GM23338 (cell line): Measurements from ENCODE around the gene PABPC1L. TPM values are rescaled to one million over a fixed set of nuclear protein-coding genes. Genes with fewer than 3 reads are reported as not detected.

Source experiments
- ATAC-seq: fragments of 200-7000 bp; cut with Tn5 transposase; 3 replicates; pipeline ENCODE4 v1.9.1; 2020
- DNase-seq: peaks from one replicate; pipeline ENCODE4 v3.0.0-alpha.2; 2015; ENCODE audit warnings: low spot score
- H2AFZ ChIP-seq: fragments of 200-600 bp; sonication (generic); 2 replicates; pipeline ENCODE4 v1.8.0; 2016; ENCODE audit warnings: antibody characterized with exemption, mild to moderate bottlenecking, moderate library complexity
- H3F3A ChIP-seq: fragments of 200-600 bp; sonication (generic); replicated peaks from 2 replicates; pipeline ENCODE4 v1.8.0; 2017; ENCODE audit warnings: antibody characterized with exemption, mixed run types, low read depth
- H3K27ac ChIP-seq: fragments of 200-600 bp; sonication (generic); 2 replicates; pipeline ENCODE4 v1.6.1; 2016; ENCODE audit warnings: low read depth
- H3K27me3 ChIP-seq: fragments of 200-600 bp; sonication (generic); 2 replicates; pipeline ENCODE4 v1.8.0; 2016; ENCODE audit warnings: mild to moderate bottlenecking, mixed run types, moderate library complexity; ENCODE audit not compliant: insufficient read depth
- H3K36me3 ChIP-seq: fragments of 200-600 bp; sonication (generic); 2 replicates; pipeline ENCODE4 v1.8.0; 2016; ENCODE audit warnings: mild to moderate bottlenecking; ENCODE audit not compliant: insufficient read depth
- H3K4me1 ChIP-seq: fragments of 200-600 bp; sonication (generic); 2 replicates; pipeline ENCODE4 v1.8.0; 2016; ENCODE audit warnings: mild to moderate bottlenecking, moderate library complexity; ENCODE audit not compliant: insufficient read depth
- H3K4me2 ChIP-seq: fragments of 200-600 bp; sonication (generic); 2 replicates; pipeline ENCODE4 v1.7.1; 2017; ENCODE audit warnings: mixed run types
- H3K4me3 ChIP-seq: fragments of 200-600 bp; sonication (generic); 2 replicates; pipeline ENCODE4 v1.6.1; 2016; ENCODE audit warnings: mixed run types
- H3K79me2 ChIP-seq: fragments of 200-600 bp; sonication (generic); replicated peaks from 2 replicates; pipeline ENCODE4 v1.8.0; 2017; ENCODE audit warnings: mild to moderate bottlenecking; ENCODE audit not compliant: insufficient read depth
- H3K9me2 ChIP-seq: fragments of 200-600 bp; sonication (generic); 2 replicates; pipeline ENCODE4 v1.8.0; 2017; ENCODE audit not compliant: insufficient read depth
- H4K20me1 ChIP-seq: fragments of 200-600 bp; sonication (generic); replicated peaks from 2 replicates; pipeline ENCODE4 v1.8.0; 2017; ENCODE audit warnings: mild to moderate bottlenecking; ENCODE audit not compliant: insufficient read depth
- H3K27ac Mint-ChIP-seq: 2 replicates; pipeline ENCODE4 v1.8.0; 2020; ENCODE audit warnings: inconsistent platforms, mild to moderate bottlenecking, moderate library complexity, mixed read lengths
- H3K27me3 Mint-ChIP-seq: 3 replicates; pipeline ENCODE4 v1.8.0; 2022; ENCODE audit warnings: low read depth, mild to moderate bottlenecking, moderate library complexity, mixed read lengths, inconsistent platforms; ENCODE audit not compliant: insufficient read depth, poor library complexity
- H3K36me3 Mint-ChIP-seq: 3 replicates; pipeline ENCODE4 v1.8.0; 2021; ENCODE audit warnings: low read depth, mild to moderate bottlenecking, inconsistent platforms, moderate library complexity, mixed read lengths
- H3K4me1 Mint-ChIP-seq: 3 replicates; pipeline ENCODE4 v1.8.0; 2020; ENCODE audit warnings: mild to moderate bottlenecking, inconsistent platforms, mixed read lengths
- H3K4me3 Mint-ChIP-seq: 3 replicates; pipeline ENCODE4 v1.8.0; 2021; ENCODE audit warnings: moderate library complexity, mild to moderate bottlenecking, inconsistent platforms, mixed read lengths
- H3K9me3 Mint-ChIP-seq: 3 replicates; pipeline ENCODE4 v1.8.0; 2020; ENCODE audit warnings: moderate library complexity, mild to moderate bottlenecking, inconsistent platforms, mixed read lengths
- CREB1 ChIP-seq: fragments of 250-450 bp; sonication (Bioruptor Pico); IDR thresholded peaks from 2 replicates; pipeline ENCODE4 v1.5.0; 2020; ENCODE audit warnings: low read depth, mild to moderate bottlenecking, moderate library complexity
- ETS1 ChIP-seq: IDR thresholded peaks from 2 replicates; pipeline ENCODE4 v1.6.1; 2016; ENCODE audit warnings: antibody characterized with exemption
- EZH2 ChIP-seq: fragments of 200-600 bp; sonication (generic); IDR thresholded peaks from one replicate; pipeline ENCODE4 v1.8.0; 2017; ENCODE audit warnings: antibody characterized with exemption, mild to moderate bottlenecking, low read depth; ENCODE audit not compliant: unreplicated experiment
- EZH2phosphoT487 ChIP-seq: fragments of 200-600 bp; sonication (generic); IDR thresholded peaks from one replicate; pipeline ENCODE4 v1.8.1; 2018; ENCODE audit warnings: antibody characterized with exemption; ENCODE audit not compliant: unreplicated experiment
- JUNB ChIP-seq: IDR thresholded peaks from one replicate; pipeline ENCODE4 v1.6.1; 2016; ENCODE audit warnings: antibody characterized with exemption; ENCODE audit not compliant: unreplicated experiment
- NANOG ChIP-seq: IDR thresholded peaks from 2 replicates; pipeline ENCODE4 v1.6.1; 2016; ENCODE audit warnings: antibody characterized with exemption, borderline replicate concordance
- POLR2AphosphoS5 ChIP-seq: IDR thresholded peaks from 2 replicates; pipeline ENCODE4 v1.6.1; 2016; ENCODE audit warnings: antibody characterized with exemption, low read depth
- REST ChIP-seq: IDR thresholded peaks from one replicate; pipeline ENCODE4 v1.6.1; 2018; ENCODE audit warnings: antibody characterized with exemption; ENCODE audit not compliant: unreplicated experiment
- STAT1 ChIP-seq: IDR thresholded peaks from one replicate; pipeline ENCODE4 v1.6.1; 2016; ENCODE audit warnings: antibody characterized with exemption; ENCODE audit not compliant: unreplicated experiment
- ZNF114 ChIP-seq: fragments of 250-450 bp; sonication (Bioruptor Pico); IDR thresholded peaks from 2 replicates; pipeline ENCODE4 v1.5.0; 2020; ENCODE audit warnings: mild to moderate bottlenecking, moderate library complexity
- ZNF331 ChIP-seq: fragments of 250-450 bp; sonication (Bioruptor Pico); IDR thresholded peaks from 2 replicates; pipeline ENCODE4 v1.5.0; 2020; ENCODE audit warnings: low read depth, mild to moderate bottlenecking, moderate library complexity
- polyA plus RNA-seq: library from polyadenylated mRNA; unstranded; fragments of >200 nt; fragmentation: Nextera tagmentation; extraction: Ambion mirVana; gene quantifications from 2 replicates; pipeline ENCODE4 v1.2.1, GENCODE V29; 2016
- total RNA-seq: library from RNA; depleted of rRNA; stranded (reverse); fragments of >200 nt; shearing (Covaris generic); gene quantifications from 2 replicates; pipeline ENCODE4 v1.2.3, GENCODE V29; 2014
- TF ChIP-seq, protein P1 (sequence below), 2 experiments: fragments of 200-600 bp in 1 of 2; sonication (generic) in 1 of 2; conservative IDR thresholded peaks; 2 replicates each; pipeline versions ENCODE4 v1.5.1 to v1.6.1; 2016 to 2017; ENCODE audit warnings: antibody characterized with exemption in 2 of 2, low read depth in 2 of 2, mild to moderate bottlenecking in 2 of 2, moderate library complexity in 1 of 2
- TF ChIP-seq, protein P2 (sequence below): fragments of 250-450 bp; sonication (Bioruptor Pico); IDR thresholded peaks from 2 replicates; pipeline ENCODE4 v1.5.0; 2020; ENCODE audit warnings: mild to moderate bottlenecking, moderate library complexity

PABPC1L gene
- total and polyA plus RNA-seq, 2 experiments from 2014 or later, result 44.4 to 49.1 TPM

GRCh38 chr20:44959082-44959637 is 49.3 kb downstream of the PABPC1L start:
- Histone ChIP-seq H3F3A (no peaks in the 10 kb centered on the region), H3K4me2 (peak overlapping the region; percentile 85), H3K27me3 (peaks cover 35% of the 10 kb centered on the region), H2AFZ (peak overlapping the region; percentile 95; the same call in 1 of the 2 replicates), H3K9me2 (no peaks in the 10 kb centered on the region), H3K4me3 (peak overlapping the region; percentile 85), H3K4me1 (peaks cover 30% of the 10 kb centered on the region), H3K79me2 (peaks cover 28% of the 10 kb centered on the region), H3K36me3 (peaks cover 15% of the 10 kb centered on the region), H4K20me1 (peaks cover 14% of the 10 kb centered on the region), H3K27ac (no peak overlapping the region)
- H3K4me3 Mint-ChIP-seq, result peak overlapping the region; percentile 97
- peaks cover 24% of the 10 kb centered on the region for H3K36me3 Mint-ChIP-seq
- H3K4me1 Mint-ChIP-seq, result peaks cover 30% of the 10 kb centered on the region
- DNase-seq (no peak), ATAC-seq (no peak)
- peak overlapping the region; percentile 95; the same call in 1 of the 2 replicates for H3K27ac Mint-ChIP-seq
- no peaks in the 10 kb centered on the region for H3K9me3 Mint-ChIP-seq
- TF ChIP-seq ZNF331 (CRISPR knock-in tag), result no peak
- TF ChIP-seq REST, result no peak
- TF ChIP-seq, protein P1, sequence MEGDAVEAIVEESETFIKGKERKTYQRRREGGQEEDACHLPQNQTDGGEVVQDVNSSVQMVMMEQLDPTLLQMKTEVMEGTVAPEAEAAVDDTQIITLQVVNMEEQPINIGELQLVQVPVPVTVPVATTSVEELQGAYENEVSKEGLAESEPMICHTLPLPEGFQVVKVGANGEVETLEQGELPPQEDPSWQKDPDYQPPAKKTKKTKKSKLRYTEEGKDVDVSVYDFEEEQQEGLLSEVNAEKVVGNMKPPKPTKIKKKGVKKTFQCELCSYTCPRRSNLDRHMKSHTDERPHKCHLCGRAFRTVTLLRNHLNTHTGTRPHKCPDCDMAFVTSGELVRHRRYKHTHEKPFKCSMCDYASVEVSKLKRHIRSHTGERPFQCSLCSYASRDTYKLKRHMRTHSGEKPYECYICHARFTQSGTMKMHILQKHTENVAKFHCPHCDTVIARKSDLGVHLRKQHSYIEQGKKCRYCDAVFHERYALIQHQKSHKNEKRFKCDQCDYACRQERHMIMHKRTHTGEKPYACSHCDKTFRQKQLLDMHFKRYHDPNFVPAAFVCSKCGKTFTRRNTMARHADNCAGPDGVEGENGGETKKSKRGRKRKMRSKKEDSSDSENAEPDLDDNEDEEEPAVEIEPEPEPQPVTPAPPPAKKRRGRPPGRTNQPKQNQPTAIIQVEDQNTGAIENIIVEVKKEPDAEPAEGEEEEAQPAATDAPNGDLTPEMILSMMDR (conservative IDR thresholded peaks at IDR 0.05; ENCODE audit: low read depth in 2 of 2), result no peak
- no peak for TF ChIP-seq ZNF114 (CRISPR knock-in tag)
- TF ChIP-seq, protein P2, sequence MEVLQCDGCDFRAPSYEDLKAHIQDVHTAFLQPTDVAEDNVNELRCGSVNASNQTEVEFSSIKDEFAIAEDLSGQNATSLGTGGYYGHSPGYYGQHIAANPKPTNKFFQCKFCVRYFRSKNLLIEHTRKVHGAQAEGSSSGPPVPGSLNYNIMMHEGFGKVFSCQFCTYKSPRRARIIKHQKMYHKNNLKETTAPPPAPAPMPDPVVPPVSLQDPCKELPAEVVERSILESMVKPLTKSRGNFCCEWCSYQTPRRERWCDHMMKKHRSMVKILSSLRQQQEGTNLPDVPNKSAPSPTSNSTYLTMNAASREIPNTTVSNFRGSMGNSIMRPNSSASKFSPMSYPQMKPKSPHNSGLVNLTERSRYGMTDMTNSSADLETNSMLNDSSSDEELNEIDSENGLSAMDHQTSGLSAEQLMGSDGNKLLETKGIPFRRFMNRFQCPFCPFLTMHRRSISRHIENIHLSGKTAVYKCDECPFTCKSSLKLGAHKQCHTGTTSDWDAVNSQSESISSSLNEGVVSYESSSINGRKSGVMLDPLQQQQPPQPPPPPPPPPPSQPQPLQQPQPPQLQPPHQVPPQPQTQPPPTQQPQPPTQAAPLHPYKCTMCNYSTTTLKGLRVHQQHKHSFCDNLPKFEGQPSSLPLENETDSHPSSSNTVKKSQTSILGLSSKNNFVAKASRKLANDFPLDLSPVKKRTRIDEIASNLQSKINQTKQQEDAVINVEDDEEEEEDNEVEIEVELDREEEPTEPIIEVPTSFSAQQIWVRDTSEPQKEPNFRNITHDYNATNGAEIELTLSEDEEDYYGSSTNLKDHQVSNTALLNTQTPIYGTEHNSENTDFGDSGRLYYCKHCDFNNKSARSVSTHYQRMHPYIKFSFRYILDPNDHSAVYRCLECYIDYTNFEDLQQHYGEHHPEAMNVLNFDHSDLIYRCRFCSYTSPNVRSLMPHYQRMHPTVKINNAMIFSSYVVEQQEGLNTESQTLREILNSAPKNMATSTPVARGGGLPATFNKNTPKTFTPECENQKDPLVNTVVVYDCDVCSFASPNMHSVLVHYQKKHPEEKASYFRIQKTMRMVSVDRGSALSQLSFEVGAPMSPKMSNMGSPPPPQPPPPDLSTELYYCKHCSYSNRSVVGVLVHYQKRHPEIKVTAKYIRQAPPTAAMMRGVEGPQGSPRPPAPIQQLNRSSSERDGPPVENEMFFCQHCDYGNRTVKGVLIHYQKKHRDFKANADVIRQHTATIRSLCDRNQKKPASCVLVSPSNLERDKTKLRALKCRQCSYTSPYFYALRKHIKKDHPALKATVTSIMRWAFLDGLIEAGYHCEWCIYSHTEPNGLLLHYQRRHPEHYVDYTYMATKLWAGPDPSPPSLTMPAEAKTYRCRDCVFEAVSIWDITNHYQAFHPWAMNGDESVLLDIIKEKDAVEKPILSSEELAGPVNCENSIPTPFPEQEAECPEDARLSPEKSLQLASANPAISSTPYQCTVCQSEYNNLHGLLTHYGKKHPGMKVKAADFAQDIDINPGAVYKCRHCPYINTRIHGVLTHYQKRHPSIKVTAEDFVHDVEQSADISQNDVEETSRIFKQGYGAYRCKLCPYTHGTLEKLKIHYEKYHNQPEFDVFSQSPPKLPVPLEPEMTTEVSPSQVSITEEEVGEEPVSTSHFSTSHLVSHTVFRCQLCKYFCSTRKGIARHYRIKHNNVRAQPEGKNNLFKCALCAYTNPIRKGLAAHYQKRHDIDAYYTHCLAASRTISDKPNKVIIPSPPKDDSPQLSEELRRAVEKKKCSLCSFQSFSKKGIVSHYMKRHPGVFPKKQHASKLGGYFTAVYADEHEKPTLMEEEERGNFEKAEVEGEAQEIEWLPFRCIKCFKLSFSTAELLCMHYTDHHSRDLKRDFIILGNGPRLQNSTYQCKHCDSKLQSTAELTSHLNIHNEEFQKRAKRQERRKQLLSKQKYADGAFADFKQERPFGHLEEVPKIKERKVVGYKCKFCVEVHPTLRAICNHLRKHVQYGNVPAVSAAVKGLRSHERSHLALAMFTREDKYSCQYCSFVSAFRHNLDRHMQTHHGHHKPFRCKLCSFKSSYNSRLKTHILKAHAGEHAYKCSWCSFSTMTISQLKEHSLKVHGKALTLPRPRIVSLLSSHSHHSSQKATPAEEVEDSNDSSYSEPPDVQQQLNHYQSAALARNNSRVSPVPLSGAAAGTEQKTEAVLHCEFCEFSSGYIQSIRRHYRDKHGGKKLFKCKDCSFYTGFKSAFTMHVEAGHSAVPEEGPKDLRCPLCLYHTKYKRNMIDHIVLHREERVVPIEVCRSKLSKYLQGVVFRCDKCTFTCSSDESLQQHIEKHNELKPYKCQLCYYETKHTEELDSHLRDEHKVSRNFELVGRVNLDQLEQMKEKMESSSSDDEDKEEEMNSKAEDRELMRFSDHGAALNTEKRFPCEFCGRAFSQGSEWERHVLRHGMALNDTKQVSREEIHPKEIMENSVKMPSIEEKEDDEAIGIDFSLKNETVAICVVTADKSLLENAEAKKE (CRISPR knock-in tag), result no peak
- TF ChIP-seq STAT1, result no peak
- no peak for TF ChIP-seq CREB1 (CRISPR knock-in tag)
- no peak for TF ChIP-seq NANOG
- no peak for TF ChIP-seq POLR2AphosphoS5
- no peak for TF ChIP-seq ETS1
- TF ChIP-seq EZH2, result no peak
- no peak for TF ChIP-seq EZH2phosphoT487
- TF ChIP-seq JUNB, result no peak
- peaks cover 14% of the 10 kb centered on the region for H3K27me3 Mint-ChIP-seq
